Amniotic epithelial cell (primary cell): ENCODE results near the gene ZDHHC11B.
"Not testable (repeated sequence)": the region's sequence is repeated elsewhere in the genome, so short reads cannot be mapped to it uniquely, and the experiment has no call there.

Source experiments
- DNase-seq: peaks from one replicate; pipeline ENCODE4 v3.0.0-alpha.2; 2010; ENCODE audit warnings: low read depth

Gene ZDHHC11B

DNA sequence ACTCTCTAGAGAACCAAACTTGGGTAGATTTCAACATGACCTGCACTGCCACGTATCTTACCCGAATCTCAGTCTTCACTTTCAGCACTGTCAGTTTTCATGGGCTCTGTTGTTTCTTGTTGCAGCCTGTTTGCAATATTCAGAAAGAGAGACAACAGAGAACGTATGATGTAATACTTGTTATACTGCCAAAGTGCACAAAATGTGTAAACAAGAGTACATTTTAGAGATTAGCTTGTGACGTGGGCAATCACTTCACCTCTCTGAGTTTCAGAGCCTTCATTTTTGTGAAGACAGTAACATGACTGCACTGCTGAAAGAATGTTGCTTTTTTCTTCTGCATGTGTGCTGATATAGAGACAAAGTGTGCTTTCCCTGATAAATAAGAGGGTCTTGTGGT, 67.8 kb downstream of the ZDHHC11B start:
- DNase-seq = peak; percentile 75

DNA sequence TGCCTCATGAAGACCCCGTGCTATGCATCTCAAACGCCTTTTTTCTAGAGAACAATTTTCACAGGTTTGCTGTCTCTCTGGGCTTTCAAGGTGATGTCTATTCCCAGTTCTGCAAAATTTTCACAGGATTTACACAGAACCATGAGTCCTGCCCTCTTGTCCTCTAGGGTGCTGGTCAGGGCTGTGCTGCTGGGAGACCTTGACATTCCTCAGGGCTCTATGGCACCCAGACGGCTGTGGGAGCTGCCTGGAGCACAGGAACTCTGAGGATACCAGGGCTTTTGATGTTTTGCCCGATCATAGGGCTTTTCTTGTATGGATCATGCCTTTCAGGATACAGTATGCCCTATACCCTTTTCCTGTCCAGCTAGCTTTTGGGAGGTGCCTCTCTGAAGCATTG, 68.9 kb downstream of the ZDHHC11B start:
- not testable (repeated sequence) for DNase-seq

DNA sequence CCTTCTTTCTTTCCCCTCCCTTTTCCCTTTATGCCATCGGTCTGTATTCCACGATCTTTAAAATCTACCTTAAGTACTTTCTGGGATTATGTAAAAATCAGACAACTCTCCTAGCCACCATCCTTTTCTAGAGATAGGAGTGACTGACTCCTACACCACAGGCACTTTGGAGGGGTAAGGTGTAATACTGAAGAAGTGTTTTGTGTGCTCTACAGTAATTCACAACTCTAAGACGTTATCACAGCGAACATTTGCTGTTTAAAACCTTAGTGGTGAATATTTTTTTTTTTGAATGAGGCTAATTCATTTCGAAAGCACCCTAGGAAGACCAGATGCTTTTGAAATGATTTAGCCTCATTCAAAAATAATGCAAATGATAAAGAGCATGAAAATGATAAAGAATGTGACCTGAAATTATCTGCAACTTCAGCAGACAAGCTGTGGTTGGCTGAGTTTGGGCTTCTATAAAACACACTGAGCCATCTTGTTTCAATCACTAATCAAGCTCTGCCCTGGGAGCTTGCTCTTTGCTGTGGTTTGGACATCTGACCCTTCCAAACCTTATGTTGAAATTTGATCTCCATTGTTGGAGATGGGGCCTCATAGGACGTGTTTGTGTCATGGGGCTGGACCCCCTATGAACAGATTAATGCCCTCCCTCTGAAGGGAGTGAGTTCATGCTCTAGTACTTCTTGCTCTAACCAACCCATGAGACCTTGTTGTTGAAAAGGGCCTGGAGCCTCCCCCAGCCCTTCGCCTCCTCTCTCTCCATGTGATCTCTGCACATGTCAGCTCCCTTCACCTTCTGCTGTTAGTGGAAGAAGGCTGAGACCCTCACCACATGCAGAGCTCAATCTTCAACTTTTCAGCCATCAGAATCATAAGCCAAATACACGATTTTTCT, 70.1 kb downstream of the ZDHHC11B start:
- peak; percentile 38 for DNase-seq

DNA sequence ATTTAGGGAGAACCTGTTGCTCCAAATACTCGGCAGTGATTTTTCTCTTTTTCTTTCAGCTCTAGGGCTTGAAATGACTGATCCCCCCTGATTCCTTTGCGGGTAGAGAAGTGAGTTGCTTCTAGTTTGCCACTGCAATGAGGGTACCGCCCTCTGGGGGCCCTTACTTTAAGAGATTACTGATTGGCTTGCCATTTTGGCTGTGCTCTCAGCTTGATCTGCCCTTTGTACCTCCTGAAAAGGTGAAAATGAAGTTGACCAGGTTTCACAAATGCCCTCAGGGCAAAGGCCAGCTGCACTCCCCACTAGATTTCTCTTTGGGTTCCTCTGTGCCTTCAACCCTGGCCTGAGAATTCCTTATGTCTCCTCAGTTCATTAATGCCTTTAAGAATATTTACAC, 70.8 kb downstream of the ZDHHC11B start:
- not testable (repeated sequence) for DNase-seq

DNA sequence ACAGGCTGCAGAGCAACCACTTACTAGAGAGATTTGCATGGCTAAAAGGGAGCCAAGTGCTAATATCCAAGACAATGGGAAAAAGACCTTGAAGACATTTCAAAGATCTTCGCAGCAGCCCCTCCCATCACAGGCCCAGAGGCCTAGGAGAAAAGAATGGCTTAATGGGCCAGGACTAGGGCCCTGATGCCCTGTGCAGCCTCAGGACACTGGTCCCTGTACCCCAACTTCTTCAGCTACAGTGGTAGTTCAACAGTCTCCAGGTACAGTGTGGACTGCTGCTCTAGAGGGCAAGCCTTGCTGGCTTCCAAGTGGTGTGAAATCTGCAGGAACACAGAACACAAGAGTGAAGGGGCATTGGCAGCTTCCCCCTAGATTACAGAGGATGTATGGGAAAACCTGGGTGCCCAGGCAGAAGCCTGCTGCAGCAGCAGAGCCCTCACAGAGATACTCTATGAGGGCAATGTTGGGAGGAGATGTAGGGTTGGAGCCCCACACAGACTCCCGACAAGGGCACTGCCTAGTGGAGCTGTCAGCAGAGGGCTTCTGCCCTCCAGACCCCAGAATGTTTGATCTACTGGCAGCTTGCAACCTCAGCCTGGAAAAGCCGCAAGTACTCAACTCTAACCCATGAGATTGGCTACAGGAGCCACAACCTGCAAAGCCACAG, 75.5 kb downstream of the ZDHHC11B start:
- not testable (repeated sequence) for DNase-seq

DNA sequence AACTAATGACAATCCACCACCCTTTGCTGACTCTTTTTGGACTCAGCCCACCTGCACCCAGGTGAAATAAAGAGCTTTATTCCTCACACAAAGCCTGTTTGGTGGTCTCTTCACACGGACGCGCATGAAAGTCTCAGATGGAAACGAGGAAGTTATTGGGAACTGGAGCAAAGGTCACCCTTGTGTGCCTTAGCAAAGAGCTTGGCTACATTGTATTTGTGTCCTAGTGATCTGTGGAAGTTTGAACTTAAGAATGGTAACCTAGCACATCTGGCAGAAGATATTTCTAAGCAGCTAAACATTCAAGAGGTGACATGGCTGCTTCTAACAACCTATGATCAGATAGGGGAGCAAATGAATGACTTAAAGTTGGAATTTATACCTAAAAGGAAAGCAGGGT, 76.2 kb downstream of the ZDHHC11B start:
- DNase-seq = not testable (repeated sequence)

DNA sequence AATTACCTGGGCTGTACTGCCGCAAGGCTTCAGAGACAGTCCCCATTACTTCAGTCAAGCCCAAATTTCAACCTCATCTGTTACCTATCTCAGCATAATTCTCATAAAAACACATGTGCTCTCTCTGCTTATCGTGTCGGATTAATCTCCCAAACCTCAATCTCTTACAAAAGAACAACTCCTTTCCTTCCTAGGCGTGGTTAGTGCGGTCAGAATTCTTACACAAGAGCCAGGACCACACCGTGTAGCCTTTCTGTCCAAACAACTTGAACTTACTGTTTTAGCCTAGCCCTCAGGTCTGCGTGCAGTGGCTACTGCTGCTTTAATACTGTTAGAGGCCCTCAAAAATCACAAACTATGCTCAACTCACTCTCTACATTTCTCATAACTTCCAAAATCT, 78.4 kb downstream of the ZDHHC11B start:
- DNase-seq = peak; percentile 35

DNA sequence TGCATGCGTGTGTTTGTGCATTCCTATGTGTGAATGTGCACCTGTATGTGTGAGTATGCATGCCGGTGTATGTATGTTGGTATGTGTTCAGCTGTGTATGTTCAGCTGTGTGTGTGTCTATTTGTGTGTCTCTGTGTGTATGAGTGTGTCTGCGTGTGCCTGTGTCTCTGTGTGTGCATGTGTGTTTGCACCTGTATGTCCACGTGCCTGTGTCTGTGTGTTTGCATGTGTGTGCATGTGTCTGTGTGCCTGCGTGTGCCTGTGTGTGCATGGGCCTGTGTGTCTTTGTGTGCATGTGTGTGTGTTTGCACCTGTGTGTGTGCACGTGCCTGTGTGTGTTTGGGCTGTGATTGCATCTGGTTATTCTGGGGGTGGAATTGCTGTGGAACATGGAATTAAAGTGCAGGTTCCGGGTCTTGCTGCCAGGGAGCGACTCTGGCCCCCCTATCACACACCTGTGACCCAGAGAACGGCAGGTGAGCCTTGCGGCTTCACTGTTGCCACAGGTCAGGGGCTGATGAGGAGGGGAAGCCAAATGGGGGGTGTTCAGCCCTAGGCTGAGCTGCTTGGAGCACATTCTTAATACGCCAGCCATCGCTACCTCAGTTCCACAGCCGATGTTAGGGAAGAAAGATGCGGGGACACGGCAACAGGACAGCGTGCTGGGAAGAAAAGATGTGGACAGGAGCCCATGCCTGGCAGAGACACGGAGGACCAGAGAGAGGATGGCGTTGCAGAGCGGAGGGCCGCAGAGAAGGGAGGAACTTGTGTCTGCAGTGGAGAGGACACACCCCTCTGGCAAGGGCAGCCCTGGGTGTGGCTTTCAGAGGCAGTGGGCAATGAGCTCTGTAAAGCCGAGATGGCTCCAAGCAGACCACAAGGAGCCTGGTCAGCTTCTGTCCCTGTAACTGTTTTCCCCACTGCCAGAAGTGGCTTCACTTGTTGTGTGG, 87.5 kb downstream of the ZDHHC11B start:
- DNase-seq = not testable (repeated sequence)

DNA sequence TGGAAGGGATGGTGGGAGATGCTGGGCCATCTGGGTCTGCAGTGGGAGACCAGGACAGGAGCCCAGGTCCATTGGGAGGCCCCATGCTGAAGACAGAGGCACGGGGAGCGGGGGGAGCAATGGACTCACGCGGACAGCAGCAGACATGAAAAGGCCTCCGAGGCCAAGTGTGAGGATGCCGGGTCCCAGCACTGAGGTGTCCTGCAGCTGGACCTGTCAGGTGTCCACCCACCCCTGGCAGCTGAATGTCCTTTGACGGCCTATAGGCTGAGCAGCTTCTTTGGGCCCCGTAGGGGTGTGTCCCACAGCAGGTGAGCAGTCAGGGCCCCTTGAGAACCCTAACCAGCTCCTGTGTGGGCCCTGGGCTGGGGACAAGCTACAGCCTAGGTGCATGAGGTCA, 88.3 kb downstream of the ZDHHC11B start:
- DNase-seq = not testable (repeated sequence)

DNA sequence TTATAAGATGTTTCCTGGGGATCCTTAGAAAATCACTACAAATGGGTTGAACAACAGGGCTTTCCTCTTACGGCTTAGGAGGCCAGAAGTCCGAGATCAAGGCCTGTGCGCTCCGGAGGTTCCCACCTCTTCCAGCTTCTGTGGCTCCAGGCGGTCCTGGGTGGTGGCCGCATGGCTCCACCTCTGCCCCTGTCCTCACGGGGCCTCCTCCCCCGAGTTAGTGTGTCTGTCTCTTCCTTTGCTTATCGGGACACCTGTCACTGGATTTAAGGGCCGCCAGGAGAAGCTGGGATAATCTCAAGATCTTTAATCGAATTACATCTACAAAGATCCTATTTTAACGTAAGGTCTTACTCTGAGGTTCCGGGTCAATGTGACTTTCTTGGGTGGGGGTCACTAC, 89.1 kb downstream of the ZDHHC11B start:
- DNase-seq = not testable (repeated sequence)

DNA sequence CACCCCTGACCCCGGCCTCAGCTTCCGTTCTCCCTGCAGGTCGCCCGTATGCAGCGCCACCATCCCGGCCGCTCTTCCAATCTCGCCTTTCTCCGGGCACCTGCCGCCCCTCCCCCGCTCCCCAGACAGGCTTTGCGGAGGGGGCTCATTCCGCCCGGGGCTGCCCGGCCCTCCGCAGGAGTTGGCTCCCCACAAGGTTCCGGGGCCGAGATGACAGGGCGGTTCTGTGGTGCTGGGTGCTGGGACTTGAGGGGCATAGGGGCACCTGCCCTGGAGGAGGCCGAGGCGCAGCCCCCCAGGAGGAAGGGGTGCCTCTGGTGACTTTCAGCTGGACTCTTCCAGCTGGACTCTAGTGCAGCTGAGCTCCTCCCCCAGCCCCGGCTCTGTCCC, 90.5 kb downstream of the ZDHHC11B start:
- not testable (repeated sequence) for DNase-seq

DNA sequence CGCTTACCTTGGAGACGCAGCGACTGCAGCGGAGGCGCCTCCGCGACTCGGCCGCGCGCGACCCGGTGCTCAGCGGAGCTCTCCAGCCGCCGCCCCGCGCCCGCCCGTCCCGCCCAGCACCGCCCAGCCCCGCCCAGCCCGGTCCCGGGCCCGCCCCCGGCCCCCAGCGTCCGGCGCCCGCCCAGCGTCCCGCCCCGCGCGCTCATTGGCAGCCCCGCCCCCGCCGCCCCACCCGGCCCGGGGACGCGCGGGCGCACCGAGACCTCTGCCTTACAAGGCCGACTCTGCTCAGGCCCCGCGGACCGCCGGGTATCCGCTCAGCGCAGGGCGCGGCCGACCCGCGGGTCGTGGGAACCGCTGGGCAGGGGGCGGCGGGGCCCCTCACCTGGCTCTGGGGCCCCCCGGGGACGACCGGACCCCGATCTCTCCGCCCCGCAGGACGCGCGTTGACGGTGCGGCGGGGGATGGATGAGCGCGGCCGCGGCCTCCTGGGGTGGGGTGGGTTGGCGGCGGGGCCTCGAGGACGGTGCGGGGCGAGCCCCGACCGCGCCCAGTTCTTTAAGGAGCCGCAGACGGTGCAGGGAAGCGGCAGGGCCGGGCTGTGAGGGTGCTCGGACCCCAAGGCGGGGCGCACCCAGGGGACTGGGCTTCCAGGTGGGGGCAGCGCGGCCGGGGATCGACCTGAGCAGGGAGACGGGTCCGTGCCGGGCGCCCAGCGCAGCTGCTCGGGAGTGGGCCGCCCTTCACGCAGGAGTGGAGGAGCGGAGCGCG, 91.1 kb downstream of the ZDHHC11B start, which contains the start of gene TPPP:
TSS of gene TPPP (minus strand) at position 82 of the 771 bp plus-strand sequence. CDS start 15,292 bp downstream, outside the sequence.
- DNase-seq = peak; percentile 32

DNA sequence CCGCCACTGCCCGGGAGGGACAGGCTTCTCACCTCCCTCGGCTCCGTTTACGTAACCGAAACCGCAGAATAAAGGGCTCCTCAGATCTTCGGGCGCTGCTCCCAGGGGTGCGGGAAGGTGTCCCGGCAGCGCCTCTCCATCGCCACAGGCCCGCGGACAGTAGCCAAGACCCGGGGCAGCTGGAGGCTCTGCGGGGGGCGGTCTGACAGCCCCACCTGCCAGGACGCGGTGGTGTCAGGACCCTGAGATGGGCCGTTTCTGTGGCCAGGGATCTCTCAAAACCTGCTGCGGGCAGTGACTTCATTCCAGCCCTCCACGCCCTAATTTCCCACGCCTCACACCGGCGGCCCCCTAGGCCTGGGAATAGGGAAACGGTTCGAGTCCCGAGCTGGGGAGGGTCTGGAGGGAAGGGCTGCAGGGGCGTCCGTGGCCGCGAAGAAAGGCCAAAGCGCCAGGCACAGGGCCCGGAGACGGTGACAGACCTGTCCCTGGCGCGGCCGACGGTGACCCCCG, 91.9 kb downstream of the ZDHHC11B start:
- DNase-seq = not testable (repeated sequence)

DNA sequence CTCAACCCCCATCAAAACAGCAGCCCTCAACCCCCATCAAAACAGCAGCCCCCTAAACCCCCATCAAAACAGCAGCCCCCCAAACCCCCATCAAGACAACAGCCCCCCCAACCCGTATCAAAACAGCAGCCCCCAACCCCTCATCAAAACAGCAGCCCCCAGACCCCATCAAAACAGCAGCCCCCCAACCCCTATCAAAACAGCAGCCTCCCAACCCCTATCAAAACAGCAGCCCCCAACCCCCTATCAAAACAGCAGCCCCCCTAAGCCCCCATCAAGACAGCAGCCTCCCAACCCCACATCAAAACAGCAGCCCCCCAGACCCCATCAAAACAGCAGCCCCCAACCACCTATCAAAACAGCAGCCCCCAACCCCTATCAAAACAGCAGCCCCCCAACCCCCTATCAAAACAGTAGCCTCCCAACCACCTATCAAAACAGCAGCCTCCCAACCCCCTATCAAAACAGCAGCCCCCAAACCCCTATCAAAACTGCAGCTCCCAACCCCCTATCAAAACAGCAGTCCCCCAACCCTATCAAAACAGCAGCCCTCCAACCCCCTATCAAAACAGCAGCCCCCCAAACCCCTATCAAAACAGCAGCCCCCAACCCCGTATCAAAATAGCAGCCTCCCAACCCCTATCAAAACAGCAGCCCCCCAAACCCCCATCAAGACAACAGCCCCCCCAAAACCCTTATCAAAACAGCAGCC, 92.6 kb downstream of the ZDHHC11B start:
- no peak for DNase-seq

DNA sequence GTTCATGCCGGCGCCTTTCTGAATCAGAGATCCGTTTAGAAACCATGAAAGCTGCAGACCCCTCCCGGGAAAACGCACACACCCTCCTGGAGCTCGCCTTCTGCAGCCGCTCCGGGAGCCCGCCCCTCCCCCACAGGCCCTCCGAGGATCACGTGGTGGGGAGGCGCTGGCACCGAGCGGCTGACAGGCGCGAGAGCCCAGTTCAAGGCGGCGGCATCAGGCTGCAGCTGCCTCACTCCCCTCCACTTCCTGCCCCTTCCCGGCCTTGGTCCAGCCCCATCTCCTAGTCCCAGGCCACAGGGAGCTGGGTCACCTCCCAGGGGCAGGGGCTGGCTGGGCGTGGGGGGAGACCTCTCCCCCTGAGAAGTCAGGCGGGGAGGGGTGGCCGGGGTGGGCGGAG, 93.5 kb downstream of the ZDHHC11B start:
- not testable (repeated sequence) for DNase-seq

DNA sequence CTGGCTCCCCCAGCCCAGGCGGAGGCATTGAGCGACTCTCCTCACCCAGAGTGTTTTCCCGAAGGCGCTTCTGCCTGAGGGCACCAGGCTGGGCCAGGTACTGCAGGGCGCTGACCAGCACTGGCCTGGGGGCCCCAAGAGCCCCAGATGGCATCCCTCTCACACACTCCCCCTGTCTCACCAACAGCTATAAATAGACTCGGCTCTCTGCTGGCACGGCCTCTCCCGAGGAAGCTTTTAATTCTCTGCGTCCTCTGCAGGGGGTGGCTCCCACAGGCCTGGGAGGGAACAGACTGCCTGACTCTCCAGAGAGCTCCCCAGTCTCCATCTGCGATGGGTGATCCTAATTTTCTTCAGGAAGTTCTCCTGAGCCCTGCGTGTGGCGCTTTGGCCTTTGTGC, 94.2 kb downstream of the ZDHHC11B start:
- DNase-seq = not testable (repeated sequence)

DNA sequence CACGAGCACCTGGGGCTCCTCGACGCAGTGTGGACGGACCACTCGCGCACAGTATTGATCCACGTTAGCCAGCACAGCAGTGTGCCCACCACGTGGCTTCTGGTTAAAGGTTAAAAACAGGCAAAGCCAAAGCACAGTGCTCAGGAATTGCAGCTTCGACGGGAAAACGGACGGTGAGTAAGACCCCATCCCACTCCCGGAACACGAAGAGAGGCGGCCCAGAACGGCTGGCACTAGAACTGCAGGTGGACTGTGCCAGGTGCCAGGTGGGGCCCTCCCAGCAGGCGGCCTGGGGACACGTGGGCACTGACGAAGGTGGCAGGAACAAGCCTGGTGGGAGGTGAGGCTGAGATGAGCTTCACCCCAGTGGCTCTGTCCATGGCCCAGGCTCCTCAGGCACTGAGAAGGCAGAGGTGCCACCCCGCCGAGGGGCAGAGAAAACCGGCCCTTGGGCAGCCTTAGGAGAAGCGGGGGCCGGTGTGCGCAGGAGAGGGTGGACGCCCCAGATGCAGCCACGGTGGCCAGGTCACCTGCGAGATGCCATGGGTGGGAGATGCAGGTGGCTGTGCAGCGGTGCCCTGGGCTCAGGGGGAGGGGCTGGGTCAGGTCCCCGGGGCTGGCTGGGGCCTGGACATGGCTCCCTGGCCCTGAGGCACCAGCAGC, 96.0 kb downstream of the ZDHHC11B start:
- DNase-seq = not testable (repeated sequence)

DNA sequence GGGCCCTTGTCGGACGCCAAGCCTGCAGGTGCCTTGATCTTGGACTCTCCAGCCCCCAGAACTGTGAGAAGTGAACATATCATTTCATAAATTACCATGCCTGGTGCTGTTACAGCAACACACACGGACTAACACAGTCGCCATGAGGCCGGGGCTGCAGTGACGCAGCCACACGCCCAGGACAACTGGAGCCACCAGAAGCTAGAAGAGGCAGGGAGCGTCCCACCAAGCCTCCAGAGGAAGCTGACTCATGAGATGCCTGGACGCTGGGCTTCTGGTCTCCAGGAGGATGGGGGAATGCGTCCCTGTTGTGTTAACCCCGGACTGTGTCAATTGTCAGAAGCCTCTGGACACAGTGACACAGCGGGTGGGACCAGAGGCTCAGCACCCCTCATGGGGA, 97.6 kb downstream of the ZDHHC11B start:
- DNase-seq = not testable (repeated sequence)

DNA sequence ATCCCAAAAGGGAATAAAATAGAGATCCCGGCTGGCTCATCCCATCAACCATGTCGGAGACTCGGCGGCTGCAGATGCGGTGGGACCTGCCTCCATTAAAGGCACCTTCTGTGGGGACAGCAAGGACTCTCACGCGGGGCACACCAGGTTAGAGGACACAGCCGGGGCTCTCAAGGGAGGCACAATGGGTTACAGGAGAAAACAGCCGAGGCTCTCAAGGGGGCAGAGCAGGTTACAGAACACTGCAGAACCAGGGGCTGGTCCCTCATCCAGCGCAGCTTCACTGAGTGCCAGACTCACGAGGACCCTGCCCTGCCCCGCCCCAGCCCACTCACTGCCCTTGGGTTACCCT, 98.4 kb downstream of the ZDHHC11B start:
- DNase-seq = not testable (repeated sequence)
